PFSK-1 (cell line): Measurements from ENCODE around the gene NRCAM.

Experiments used
- FOXP2 ChIP-seq: optimal IDR thresholded peaks from 2 replicates; pipeline ENCODE3; 2011; ENCODE audit warnings: borderline replicate concordance, control low read depth, inconsistent platforms; ENCODE audit not compliant: insufficient read depth; ENCODE audit errors: extremely low read length, extremely low read depth
- POLR2AphosphoS5 ChIP-seq: IDR thresholded peaks from 2 replicates; pipeline ENCODE4 v1.6.1; 2012; ENCODE audit warnings: low read depth, mild to moderate bottlenecking, control low read depth, low read length, moderate library complexity
- REST ChIP-seq, 2 experiments: IDR thresholded peaks; 2 replicates each; pipeline versions ENCODE4 v1.6.1 to v1.8.0; 2011 to 2012; ENCODE audit warnings: low read depth in 2 of 2, low read length in 2 of 2, control low read depth in 1 of 2, inconsistent platforms in 1 of 2, mild to moderate bottlenecking in 1 of 2, moderate library complexity in 1 of 2; ENCODE audit not compliant: insufficient read depth in 1 of 2
- SIN3A ChIP-seq: IDR thresholded peaks from 2 replicates; pipeline ENCODE4 v1.6.1; 2012; ENCODE audit warnings: mild to moderate bottlenecking, low read length, moderate library complexity, borderline replicate concordance; ENCODE audit not compliant: insufficient read depth
- TAF1 ChIP-seq: IDR thresholded peaks from 2 replicates; pipeline ENCODE4 v1.6.1; 2012; ENCODE audit warnings: low read length, control low read depth, borderline replicate concordance; ENCODE audit not compliant: insufficient read depth

The NRCAM gene

GRCh38 chr7:108103558-108104298, 352.5 kb downstream of the NRCAM start:
- no peak for TF ChIP-seq FOXP2

- no peak for TF ChIP-seq FOXP2
- no peak for TF ChIP-seq REST (IDR thresholded peaks at IDR 0.05; ENCODE audit: insufficient read depth in 1 of 2, low read depth in 2 of 2, low read length in 2 of 2)
- no peak for TF ChIP-seq SIN3A
- TF ChIP-seq TAF1: no peak
- no peak for TF ChIP-seq POLR2AphosphoS5
Observed at GRCh38 chr7:108102671-108103312, 353.4 kb downstream of the NRCAM start.

- TF ChIP-seq SIN3A (no peak), TAF1 (no peak), POLR2AphosphoS5 (no peak), REST (IDR thresholded peaks at IDR 0.05; ENCODE audit: insufficient read depth in 1 of 2, low read depth in 2 of 2, low read length in 2 of 2) (no peak), FOXP2 (no peak)
Observed at GRCh38 chr7:108101759-108102158, 354.5 kb downstream of the NRCAM start.

GRCh38 chr7:108099713-108100112, 356.5 kb downstream of the NRCAM start:
- TF ChIP-seq REST (IDR thresholded peaks at IDR 0.05; ENCODE audit: insufficient read depth in 1 of 2, low read depth in 2 of 2, low read length in 2 of 2): no peak

GRCh38 chr7:108097703-108098102, 358.5 kb downstream of the NRCAM start:
- TF ChIP-seq REST (IDR thresholded peaks at IDR 0.05; ENCODE audit: insufficient read depth in 1 of 2, low read depth in 2 of 2, low read length in 2 of 2) (no peak), SIN3A (no peak), POLR2AphosphoS5 (no peak), FOXP2 (no peak), TAF1 (no peak)
